Osteoblast (primary cell): ENCODE results near the gene AGAP9. TPM values are rescaled to one million over a fixed set of nuclear protein-coding genes. Genes with fewer than 3 reads are reported as not detected.

Experiments
- DNase-seq: peaks from one replicate; pipeline ENCODE4 v3.0.0; 2011; ENCODE audit warnings: low spot score, mixed read lengths; ENCODE audit not compliant: insufficient read length; ENCODE audit errors: missing footprints
- H2AFZ ChIP-seq: 2 replicates; pipeline ENCODE4 v1.6.0; 2011; ENCODE audit warnings: mild to moderate bottlenecking, low read length
- H3K27ac ChIP-seq: 2 replicates; pipeline ENCODE4 v1.5.1; 2011; ENCODE audit warnings: mild to moderate bottlenecking, low read depth, low read length, moderate library complexity
- H3K27me3 ChIP-seq: 2 replicates; pipeline ENCODE4 v1.6.0; 2012; ENCODE audit warnings: mild to moderate bottlenecking, control low read depth, inconsistent platforms, low read length, moderate library complexity; ENCODE audit not compliant: insufficient read depth
- H3K36me3 ChIP-seq: 2 replicates; pipeline ENCODE4 v1.5.1; 2011; ENCODE audit warnings: mild to moderate bottlenecking, low read length, control low read depth, moderate library complexity; ENCODE audit not compliant: insufficient read depth
- H3K4me1 ChIP-seq: 2 replicates; pipeline ENCODE4 v1.5.1; 2011; ENCODE audit warnings: mild to moderate bottlenecking, low read length, control low read depth, moderate library complexity; ENCODE audit not compliant: insufficient read depth
- H3K4me2 ChIP-seq: 2 replicates; pipeline ENCODE4 v1.6.0; 2011; ENCODE audit warnings: mild to moderate bottlenecking, low read length; ENCODE audit not compliant: insufficient read depth
- H3K4me3 ChIP-seq: fragments of 200-600 bp; sonication (generic); 3 replicates; pipeline ENCODE4 v1.5.1; 2012; ENCODE audit warnings: mild to moderate bottlenecking, low read length, inconsistent platforms; ENCODE audit not compliant: insufficient read depth
- H3K79me2 ChIP-seq: 2 replicates; pipeline ENCODE4 v1.6.0; 2012; ENCODE audit warnings: mild to moderate bottlenecking, low read length, control low read depth, inconsistent platforms; ENCODE audit not compliant: insufficient read depth
- H3K9me3 ChIP-seq: 2 replicates; pipeline ENCODE4 v1.5.1; 2011; ENCODE audit warnings: low read depth, low read length, control low read depth
- H4K20me1 ChIP-seq: 2 replicates; pipeline ENCODE4 v1.6.0; 2012; ENCODE audit warnings: mild to moderate bottlenecking, low read length, control low read depth; ENCODE audit not compliant: insufficient read depth
- small RNA-seq: library from RNA; depleted of rRNA; stranded (forward); fragments of <200 nt; gene quantifications from one replicate; pipeline ENCODE3, GENCODE V24; 2012
- total RNA-seq: library from RNA; depleted of rRNA; stranded (reverse); fragments of >200 nt; gene quantifications from 2 replicates; pipeline ENCODE4 v1.2.3, GENCODE V29; 2012
- TF ChIP-seq, protein P1 (sequence below): IDR thresholded peaks from 2 replicates; pipeline ENCODE4 v1.5.1; 2011; ENCODE audit warnings: mild to moderate bottlenecking, low read depth, low read length, moderate library complexity; ENCODE audit errors: extremely low read depth

Gene AGAP9
- total RNA-seq, 1 donor = 6.2 TPM

- DNase-seq = no peak
- Histone ChIP-seq H3K9me3 (no peaks in the 10 kb centered on the region), H3K4me2 (no peak overlapping the region), H3K4me3 (no peak overlapping the region), H2AFZ (no peak overlapping the region), H3K79me2 (no peaks in the 10 kb centered on the region), H3K4me1 (peaks cover 3% of the 10 kb centered on the region), H4K20me1 (no peaks in the 10 kb centered on the region), H3K27ac (no peak overlapping the region), H3K36me3 (no peaks in the 10 kb centered on the region), H3K27me3 (peaks cover 3% of the 10 kb centered on the region)
- TF ChIP-seq, protein P1, sequence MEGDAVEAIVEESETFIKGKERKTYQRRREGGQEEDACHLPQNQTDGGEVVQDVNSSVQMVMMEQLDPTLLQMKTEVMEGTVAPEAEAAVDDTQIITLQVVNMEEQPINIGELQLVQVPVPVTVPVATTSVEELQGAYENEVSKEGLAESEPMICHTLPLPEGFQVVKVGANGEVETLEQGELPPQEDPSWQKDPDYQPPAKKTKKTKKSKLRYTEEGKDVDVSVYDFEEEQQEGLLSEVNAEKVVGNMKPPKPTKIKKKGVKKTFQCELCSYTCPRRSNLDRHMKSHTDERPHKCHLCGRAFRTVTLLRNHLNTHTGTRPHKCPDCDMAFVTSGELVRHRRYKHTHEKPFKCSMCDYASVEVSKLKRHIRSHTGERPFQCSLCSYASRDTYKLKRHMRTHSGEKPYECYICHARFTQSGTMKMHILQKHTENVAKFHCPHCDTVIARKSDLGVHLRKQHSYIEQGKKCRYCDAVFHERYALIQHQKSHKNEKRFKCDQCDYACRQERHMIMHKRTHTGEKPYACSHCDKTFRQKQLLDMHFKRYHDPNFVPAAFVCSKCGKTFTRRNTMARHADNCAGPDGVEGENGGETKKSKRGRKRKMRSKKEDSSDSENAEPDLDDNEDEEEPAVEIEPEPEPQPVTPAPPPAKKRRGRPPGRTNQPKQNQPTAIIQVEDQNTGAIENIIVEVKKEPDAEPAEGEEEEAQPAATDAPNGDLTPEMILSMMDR = no peak
Observed at GRCh38 chr10:47453141-47454007, 70.1 kb downstream of the AGAP9 start.

DNA sequence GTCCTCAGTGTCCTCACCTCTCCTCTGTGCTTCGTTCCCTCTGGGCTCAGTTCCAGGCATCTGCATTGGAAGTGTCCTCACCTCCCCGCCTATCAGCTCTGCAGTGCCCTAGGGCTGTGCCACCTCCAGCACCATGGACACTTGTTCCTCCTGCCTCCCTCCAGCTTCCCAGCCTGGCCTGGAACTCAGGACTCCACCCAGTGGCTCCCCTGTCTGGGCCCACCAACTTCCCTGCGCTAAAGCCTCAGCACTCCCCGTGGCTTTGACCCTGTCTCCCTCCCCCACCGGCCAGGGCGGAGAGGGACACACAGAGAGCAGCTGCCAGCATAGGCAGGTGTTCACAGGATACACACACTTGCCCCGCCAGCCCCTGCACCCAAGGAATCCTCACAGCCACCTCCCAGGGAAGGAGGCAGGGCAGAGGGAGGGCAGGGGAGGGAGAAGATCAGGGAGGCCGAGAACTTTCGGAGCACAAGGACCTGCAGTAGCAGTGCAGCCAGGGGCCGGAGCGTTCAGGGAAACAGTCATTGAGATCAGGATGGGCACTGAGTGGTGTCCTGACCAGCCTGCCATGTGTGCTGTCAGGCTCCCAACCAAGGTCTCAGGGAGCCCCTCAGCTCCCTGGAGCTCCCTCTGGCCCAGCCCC, 70.8 kb downstream of the AGAP9 start:
- H3K4me3 ChIP-seq = no peak overlapping the region
- H3K4me1 ChIP-seq = no peaks in the 10 kb centered on the region
- TF ChIP-seq, protein P1 = no peak
- no peak overlapping the region for H3K4me2 ChIP-seq
- no peaks in the 10 kb centered on the region for H3K9me3 ChIP-seq
- no peaks in the 10 kb centered on the region for H3K79me2 ChIP-seq
- H3K27me3 ChIP-seq = peaks cover 3% of the 10 kb centered on the region
- no peak for DNase-seq
- no peak overlapping the region for H3K27ac ChIP-seq
- H4K20me1 ChIP-seq = no peaks in the 10 kb centered on the region
- H3K36me3 ChIP-seq = no peaks in the 10 kb centered on the region
- H2AFZ ChIP-seq = no peak overlapping the region

DNA sequence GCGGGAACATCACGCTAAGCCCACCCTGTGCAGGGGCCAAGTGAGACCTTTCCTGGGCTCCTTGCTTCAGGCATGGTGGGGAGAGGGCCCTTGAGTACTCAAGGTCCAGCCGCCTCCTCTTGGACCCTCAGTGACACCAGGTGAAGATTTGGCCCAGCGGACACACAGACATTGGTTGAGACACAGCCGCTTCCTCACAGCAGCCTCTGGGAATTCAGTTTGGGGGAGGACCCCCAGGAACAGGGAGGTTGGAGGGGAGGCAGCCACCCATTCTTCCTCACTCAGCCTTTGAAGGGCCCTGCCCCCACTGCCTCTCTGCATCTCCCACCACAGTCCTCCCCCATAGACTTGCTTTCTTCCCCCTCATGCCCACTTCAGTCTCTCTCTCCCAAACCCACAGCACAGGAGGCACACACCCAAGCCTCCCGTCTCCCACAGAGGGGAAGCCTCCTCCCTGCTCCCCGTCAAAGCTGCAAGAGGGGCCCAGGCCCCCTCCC, 71.4 kb downstream of the AGAP9 start:
- no peaks in the 10 kb centered on the region for H3K9me3 ChIP-seq
- H3K79me2 ChIP-seq = no peaks in the 10 kb centered on the region
- DNase-seq = no peak

More for the DNA sequence above, 71.4 kb downstream of the AGAP9 start:
- H3K27ac ChIP-seq = no peak overlapping the region
- TF ChIP-seq, protein P1 = no peak
- H3K36me3 ChIP-seq = no peaks in the 10 kb centered on the region
- no peaks in the 10 kb centered on the region for H3K4me1 ChIP-seq
- H2AFZ ChIP-seq = no peak overlapping the region
- no peak overlapping the region for H3K4me3 ChIP-seq
- H3K4me2 ChIP-seq = no peak overlapping the region
- peaks cover 3% of the 10 kb centered on the region for H3K27me3 ChIP-seq
- no peaks in the 10 kb centered on the region for H4K20me1 ChIP-seq

Small RNA genes lying within 50 kb of the gene (small RNA-seq; reads per million reads assigned to genes)
- gene AL591684.3 (not detected), gene RNA5SP312 (not detected)

Other genes starting within 250 kb of the AGAP9 start
- under 0.01 TPM in 2 replicates for gene GDF10, start 223.4 kb downstream of the AGAP9 start, total RNA-seq
- not detected in 2 replicates for gene GDF2, start 201.2 kb downstream of the AGAP9 start, total RNA-seq
- gene RBP3, start 175.3 kb downstream of the AGAP9 start, total RNA-seq = not detected in 2 replicates
- under 0.01 and 0.29 TPM in 2 replicates for gene ZNF488, start 139.3 kb downstream of the AGAP9 start, total RNA-seq
- 0.59 and 0.72 TPM in 2 replicates for gene ANXA8, start 39.5 kb downstream of the AGAP9 start, total RNA-seq
- gene FAM25G, start 31.9 kb downstream of the AGAP9 start, total RNA-seq = not detected in 2 replicates
- under 0.01 and 0.36 TPM in 2 replicates for gene SYT15B, start 240.0 kb upstream of the AGAP9 start, total RNA-seq